GM21515 (cell line): ENCODE data around the gene COL8A2.
A peak's percentile ranks its signal among the peaks of the same experiment; 100 is the strongest.
"Not testable (repeated sequence)": the region's sequence is repeated elsewhere in the genome, so short reads cannot be mapped to it uniquely, and the experiment has no call there.

Experiments
- ATAC-seq: cut with Tn5 transposase; IDR thresholded peaks from one replicate; pipeline ENCODE4 v1.9.1; 2021; ENCODE audit not compliant: unreplicated experiment

Gene COL8A2

GRCh38 chr1:36125129-36125991, at the start of gene COL8A2:
Gene COL8A2, minus strand, starts transcription at chr1:36125222. Its CDS starts 24,980 bp downstream, at chr1:36100242.
- ATAC-seq = no peak

GRCh38 chr1:36174713-36175112, 49.7 kb upstream of the COL8A2 start:
- no peak for ATAC-seq

- ATAC-seq = no peak
These were observed 48.0 kb upstream of the COL8A2 start for GRCh38 chr1:36172983-36173382.

- ATAC-seq = no peak
These were observed 47.2 kb upstream of the COL8A2 start for GRCh38 chr1:36172017-36172747.

GRCh38 chr1:36170643-36171412, 45.8 kb upstream of the COL8A2 start:
- ATAC-seq = no peak

- ATAC-seq = no peak
These were observed 43.5 kb upstream of the COL8A2 start for GRCh38 chr1:36168514-36168913.

DNA sequence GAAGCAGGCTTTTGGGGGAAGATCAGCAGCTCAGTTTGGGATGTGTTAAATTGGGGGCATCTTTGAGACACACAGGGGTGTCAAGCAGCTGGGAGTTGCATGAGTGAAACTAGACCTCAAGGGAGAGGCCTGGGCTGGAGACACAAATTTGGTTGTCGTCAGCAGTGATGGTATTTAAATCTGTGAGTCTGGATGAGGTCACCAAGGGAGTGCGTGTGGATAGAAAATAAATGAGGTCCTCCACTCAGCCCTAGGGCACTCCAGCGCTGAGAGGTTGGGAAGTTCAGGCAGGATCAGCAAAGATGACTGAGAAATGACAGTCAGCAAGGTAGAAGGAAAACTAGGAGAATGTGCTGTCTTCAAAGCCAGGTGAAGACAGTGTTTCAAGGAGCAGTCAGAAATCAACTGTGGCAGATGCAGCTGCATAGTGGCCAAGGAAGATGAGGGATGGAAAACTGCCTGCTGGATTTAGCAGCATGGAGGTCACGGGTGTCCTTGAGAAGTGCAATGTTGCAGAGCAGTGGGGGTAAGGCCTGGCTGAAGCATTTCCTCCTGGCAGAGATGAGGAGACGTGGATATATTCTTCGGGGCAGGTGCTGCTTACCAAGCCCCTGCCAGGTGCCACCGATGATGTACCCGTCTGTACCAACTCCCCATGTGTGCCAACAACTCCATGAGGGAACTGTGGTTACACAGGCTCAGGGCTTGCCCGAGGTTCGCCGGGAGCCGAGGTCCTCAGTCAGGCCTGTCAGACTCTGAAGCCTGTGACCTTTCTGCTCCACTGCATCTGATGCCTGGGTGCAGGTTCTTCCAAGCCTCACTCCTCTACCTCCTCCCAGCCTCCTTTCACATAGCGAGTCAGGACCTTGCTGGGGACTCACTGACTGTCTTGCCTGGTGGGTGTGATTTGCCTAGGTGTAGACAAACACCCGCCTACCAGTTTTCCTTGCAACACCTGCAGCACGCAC, 42.2 kb upstream of the COL8A2 start:
- no peak for ATAC-seq

- no peak for ATAC-seq
These were observed 41.1 kb upstream of the COL8A2 start for GRCh38 chr1:36166136-36166535.

DNA sequence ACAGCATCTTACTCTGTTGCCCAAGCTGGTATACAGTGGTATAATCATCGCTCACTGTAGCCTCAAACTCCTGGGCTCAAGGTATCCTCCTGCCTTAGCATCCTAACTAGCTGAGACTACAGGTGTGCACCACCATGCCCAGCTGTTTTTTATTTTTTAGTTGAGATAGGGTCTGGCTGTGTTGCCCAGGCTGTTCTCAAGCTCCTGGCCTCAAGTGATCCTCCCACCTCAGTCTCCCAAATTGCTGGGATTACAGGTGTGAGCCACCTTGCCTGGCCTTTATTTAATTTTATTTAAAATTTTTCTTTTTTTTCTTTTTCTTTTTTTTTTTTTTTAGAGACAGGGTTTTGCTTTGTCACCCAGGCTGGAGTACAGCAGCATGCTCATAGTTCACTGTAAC, 40.1 kb upstream of the COL8A2 start:
- no peak for ATAC-seq

GRCh38 chr1:36164361-36164760, 39.3 kb upstream of the COL8A2 start:
- no peak for ATAC-seq

DNA sequence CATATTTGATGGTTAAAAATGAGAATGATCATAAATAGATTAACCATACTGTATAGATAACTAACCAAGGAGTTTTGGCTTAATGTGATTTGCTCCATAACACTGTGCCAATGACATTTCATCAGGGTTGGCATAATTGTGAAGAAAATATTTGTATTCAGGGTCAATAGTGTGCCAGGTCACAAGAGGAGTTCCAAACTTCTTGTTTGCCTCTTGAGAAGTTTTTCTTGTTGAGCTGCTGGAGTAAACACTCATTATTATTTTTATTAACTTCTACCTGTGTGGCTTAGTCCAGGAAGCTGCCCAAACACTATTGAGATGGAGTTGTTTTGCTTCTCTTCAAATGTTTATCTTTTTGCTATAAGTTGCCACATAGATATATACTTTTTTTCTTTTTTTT, 38.4 kb upstream of the COL8A2 start:
- no peak for ATAC-seq

- no peak for ATAC-seq
These were observed 37.7 kb upstream of the COL8A2 start for GRCh38 chr1:36162680-36163239.

GRCh38 chr1:36161641-36162531, 36.9 kb upstream of the COL8A2 start:
- peak; percentile 43 for ATAC-seq

- ATAC-seq = no peak
These were observed 36.0 kb upstream of the COL8A2 start for GRCh38 chr1:36160949-36161485.

DNA sequence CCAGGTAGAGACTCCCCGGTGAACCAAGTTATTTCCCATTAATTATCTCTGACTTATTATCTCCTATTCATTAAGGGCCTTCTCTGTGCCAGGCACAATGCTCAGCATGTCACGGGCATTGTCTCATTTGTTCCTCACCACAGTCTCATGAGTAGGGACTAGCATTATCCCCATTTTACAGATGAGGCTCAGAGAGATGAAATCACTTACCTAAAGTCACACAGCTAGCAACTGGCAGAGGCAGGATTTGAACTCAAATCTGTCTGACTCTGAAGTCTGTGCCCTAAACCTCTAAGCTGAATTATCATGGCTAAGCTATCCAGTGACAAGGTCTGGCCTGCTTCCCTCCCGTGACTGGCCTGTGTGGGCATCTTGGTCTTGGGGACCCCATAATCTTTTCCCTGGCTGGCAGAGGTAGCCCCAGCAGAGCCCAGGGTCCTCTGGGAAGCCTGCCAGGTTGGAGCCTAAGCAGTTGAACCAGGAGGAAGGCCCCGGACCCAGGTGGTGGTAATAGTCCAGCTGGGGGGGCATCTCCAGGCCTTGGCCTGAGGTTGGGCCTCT, 35.4 kb upstream of the COL8A2 start:
- ATAC-seq = no peak

- ATAC-seq = no peak
These were observed 34.8 kb upstream of the COL8A2 start for GRCh38 chr1:36159614-36160387.

DNA sequence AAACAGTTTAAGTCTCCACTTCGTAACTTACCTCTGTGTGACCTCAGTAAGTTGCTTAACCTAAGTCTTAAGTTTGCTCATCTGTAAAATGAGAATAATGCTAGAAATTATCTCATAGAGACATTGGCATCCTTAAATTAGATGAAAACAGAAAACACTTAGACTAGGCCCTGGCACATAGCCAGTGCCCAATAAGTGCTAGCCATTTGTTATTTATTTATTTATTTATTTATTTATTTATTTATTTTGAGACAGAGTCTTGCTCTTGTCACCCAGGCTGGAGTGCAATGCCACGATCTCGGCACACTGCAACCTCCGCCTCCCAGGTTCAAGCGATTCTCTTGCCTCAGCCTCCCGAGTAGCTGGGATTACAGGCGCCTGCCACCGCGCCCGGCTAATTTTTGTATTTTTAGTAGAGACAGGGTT, 33.8 kb upstream of the COL8A2 start:
- not testable (repeated sequence) for ATAC-seq
